Activated CD4-positive, alpha-beta T cell treated with anti-CD3 and anti-CD28 coated beads, Interleukin-2, amount 50 U/mL, for 1 hour (primary cell): Measurements from ENCODE around the gene PLRG1.

ENCODE experiments used
- DNase-seq: peaks from one replicate; pipeline ENCODE4 v3.0.0-alpha.2; 2020

PLRG1 gene

GRCh38 chr4:154573190-154573870, 23.1 kb upstream of the PLRG1 start:
- DNase-seq = no peak

GRCh38 chr4:154569584-154569983, 19.4 kb upstream of the PLRG1 start:
- no peak for DNase-seq

GRCh38 chr4:154569028-154569427, 18.8 kb upstream of the PLRG1 start:
- no peak for DNase-seq

- no peak for DNase-seq
Measured at GRCh38 chr4:154566639-154567204, 16.5 kb upstream of the PLRG1 start.

- no peak for DNase-seq
Measured at GRCh38 chr4:154565704-154566103, 15.5 kb upstream of the PLRG1 start.

- no peak for DNase-seq
Measured at GRCh38 chr4:154564311-154564710, 14.1 kb upstream of the PLRG1 start.

- DNase-seq = no peak
Measured at GRCh38 chr4:154562697-154563254, 12.6 kb upstream of the PLRG1 start, which contains the start of gene FGB. FGB (plus strand) TSS chr4:154563011; CDS start chr4:154563019, 8 bp downstream.

- DNase-seq = no peak
Measured at GRCh38 chr4:154560824-154561231, 10.6 kb upstream of the PLRG1 start.

- DNase-seq = no peak
Measured at GRCh38 chr4:154560419-154560801, 10.2 kb upstream of the PLRG1 start.

- no peak for DNase-seq
Measured at GRCh38 chr4:154559494-154560418, 9.6 kb upstream of the PLRG1 start.

- no peak for DNase-seq
Measured at GRCh38 chr4:154559141-154559493, 8.9 kb upstream of the PLRG1 start.

- DNase-seq = peak; percentile 65
Measured at GRCh38 chr4:154551872-154552686, 1.9 kb upstream of the PLRG1 start.

- no peak for DNase-seq
Measured at GRCh38 chr4:154545689-154546088, 4.5 kb downstream of the PLRG1 start.

- no peak for DNase-seq
Measured at GRCh38 chr4:154542271-154542879, 7.8 kb downstream of the PLRG1 start.

GRCh38 chr4:154534296-154534695, 15.9 kb downstream of the PLRG1 start:
- no peak for DNase-seq

- no peak for DNase-seq
Measured at GRCh38 chr4:154529728-154530519, 20.3 kb downstream of the PLRG1 start.

GRCh38 chr4:154528869-154529268, 21.3 kb downstream of the PLRG1 start:
- DNase-seq = no peak

GRCh38 chr4:154527308-154527707, 22.9 kb downstream of the PLRG1 start:
- no peak for DNase-seq

GRCh38 chr4:154526151-154526550, 24.0 kb downstream of the PLRG1 start:
- no peak for DNase-seq

GRCh38 chr4:154521607-154522006, 28.6 kb downstream of the PLRG1 start:
- no peak for DNase-seq

GRCh38 chr4:154519214-154519613, 31.0 kb downstream of the PLRG1 start:
- no peak for DNase-seq
